ENCODE data around the gene PLA2G6. TPM values are rescaled to one million over a fixed set of nuclear protein-coding genes. Genes with fewer than 3 reads are reported as not detected.

The PLA2G6 gene
- total RNA-seq, 1 experiment from 2014 or later = 36.0 TPM

DNA sequence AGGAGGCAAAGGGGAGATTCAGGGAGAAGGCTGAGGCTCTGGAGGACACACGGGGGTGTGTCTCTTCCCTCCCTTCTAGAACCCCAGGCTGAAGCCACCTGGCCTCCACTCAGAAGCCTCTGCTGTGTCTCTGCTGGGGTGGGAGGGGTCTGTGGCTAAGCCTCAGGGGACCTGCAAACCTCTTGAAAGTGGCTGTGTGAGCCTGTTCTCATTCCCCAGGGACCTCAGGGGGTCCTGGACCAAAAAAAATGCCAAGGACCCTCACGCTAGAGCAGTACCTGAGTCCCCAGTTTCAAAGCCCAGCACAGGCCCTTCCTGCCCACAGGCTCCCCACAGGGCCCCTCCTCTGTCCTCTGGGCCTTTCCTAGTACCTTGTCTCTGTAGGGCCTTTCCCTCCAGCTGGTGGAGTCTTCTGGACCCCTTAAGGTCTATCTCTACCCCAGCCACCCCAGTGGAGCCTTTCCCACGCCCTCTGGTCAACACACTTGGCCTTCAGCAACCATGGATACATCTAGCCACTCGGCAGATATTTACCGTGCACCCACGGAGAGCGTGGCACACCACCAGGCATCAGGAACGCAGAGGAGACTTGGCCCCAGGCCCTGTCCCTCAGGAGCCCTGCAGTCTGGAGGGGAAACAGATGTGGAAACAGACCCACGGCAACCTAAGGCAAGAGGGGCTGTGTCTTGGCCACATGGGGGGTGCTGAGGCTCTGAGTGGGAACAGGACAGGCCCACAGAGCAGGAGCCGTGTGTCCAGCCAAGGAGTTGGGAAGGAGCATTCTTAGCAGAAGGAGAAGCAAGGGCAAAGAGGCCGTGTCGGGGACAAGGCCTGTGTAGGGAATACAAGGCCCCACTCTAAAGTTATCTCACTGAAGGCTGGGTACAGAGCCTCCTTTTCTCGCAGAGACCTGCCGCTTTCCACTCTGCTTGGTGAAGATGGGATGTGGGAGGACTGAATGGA is 18.5 kb downstream of the PLA2G6 start:
- Histone ChIP-seq H3K9me3 (ENCODE audit: control insufficient read depth in 1 of 2, insufficient read depth in 1 of 2, low read depth in 1 of 2, low read length in 2 of 2) (no peaks in the 10 kb centered on the region), H4K20me1 (ENCODE audit: insufficient read depth) (no peaks in the 10 kb centered on the region), H3K4me3 (replicated peaks in 1 of 2; ENCODE audit: low read depth in 1 of 2, low read length in 2 of 2) (no peak overlapping the region), H3K79me2 (ENCODE audit: insufficient read depth, low read length) (no peaks in the 10 kb centered on the region), H3K27ac (ENCODE audit: low read depth, low read length) (no peak overlapping the region), H3K4me1 (ENCODE audit: control insufficient read depth in 1 of 2, insufficient read depth in 2 of 2, low read length in 2 of 2) (peaks cover 17 to 18% of the 10 kb centered on the region in 2 experiments), H3K27me3 (ENCODE audit: insufficient read depth, low read length) (no peaks in the 10 kb centered on the region), H2AFZ (ENCODE audit: low read depth, low read length, poor library complexity, severe bottlenecking) (no peak overlapping the region), H3K9ac (ENCODE audit: low read length) (no peak overlapping the region), H3K36me3 (ENCODE audit: control insufficient read depth in 1 of 2, insufficient read depth in 2 of 2, low read length in 2 of 2) (no peaks in the 10 kb centered on the region; a peak in 1 of 4 replicates), H3K4me2 (ENCODE audit: low read length) (no peak overlapping the region), H3K9me2 (ENCODE audit: insufficient read depth) (no peaks in the 10 kb centered on the region)
- ChIA-PET POLR2A (no interaction called here), RAD21 (ENCODE audit: low non-redundant PET in 1 of 2, low total read pairs in 2 of 2, uncharacterized antibody in 2 of 2, unreplicated experiment in 2 of 2) (no interaction called here), CTCF (interaction anchor here (0.5 kb wide), 1 partner anchor 571 kb away, joined by 3 read pairs; no protein-coding TSS in a partner anchor)
- intact Hi-C loops (cut with micrococcal nuclease) = no loop called here
- BruUV-seq (replicated peaks) = no TSS peak
- DNase-seq (ENCODE audit: low read depth, low spot score) (no peak), ATAC-seq (no peak)
- TF ChIP-seq, protein P1, sequence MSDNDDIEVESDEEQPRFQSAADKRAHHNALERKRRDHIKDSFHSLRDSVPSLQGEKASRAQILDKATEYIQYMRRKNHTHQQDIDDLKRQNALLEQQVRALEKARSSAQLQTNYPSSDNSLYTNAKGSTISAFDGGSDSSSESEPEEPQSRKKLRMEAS (IDR thresholded peaks at IDR 0.05) = no peak

DNA sequence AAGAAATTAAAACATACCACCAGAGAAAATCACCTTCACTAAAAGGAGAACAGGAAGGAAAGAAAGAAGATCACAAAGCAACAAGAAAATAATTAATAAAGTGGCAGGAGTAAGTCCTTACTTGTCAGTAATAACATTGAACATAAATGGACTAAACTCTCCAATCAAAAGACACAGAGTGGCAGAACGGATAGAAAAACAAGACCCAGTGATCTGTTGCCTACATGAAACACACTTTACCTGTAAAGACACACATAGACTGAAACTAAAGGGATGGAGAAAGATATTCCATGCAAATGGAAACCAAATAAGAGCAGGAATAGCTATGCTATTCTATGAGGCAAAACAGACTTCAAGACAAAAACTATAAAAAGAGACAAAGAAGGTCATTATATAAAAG is 25.9 kb downstream of the PLA2G6 start:
- Histone ChIP-seq H3K9ac (ENCODE audit: low read length) (no peak overlapping the region), H3K36me3 (ENCODE audit: control insufficient read depth in 1 of 2, insufficient read depth in 2 of 2, low read length in 2 of 2) (no peaks in the 10 kb centered on the region), H3K4me2 (ENCODE audit: low read length) (no peak overlapping the region), H3K27ac (ENCODE audit: low read depth, low read length) (no peak overlapping the region), H2AFZ (ENCODE audit: low read depth, low read length, poor library complexity, severe bottlenecking) (no peak overlapping the region), H3K9me2 (ENCODE audit: insufficient read depth) (no peaks in the 10 kb centered on the region), H3K27me3 (ENCODE audit: insufficient read depth, low read length) (no peaks in the 10 kb centered on the region), H3K4me1 (ENCODE audit: control insufficient read depth in 1 of 2, insufficient read depth in 2 of 2, low read length in 2 of 2) (no peaks in the 10 kb centered on the region), H3K79me2 (ENCODE audit: insufficient read depth, low read length) (no peaks in the 10 kb centered on the region), H3K4me3 (replicated peaks in 1 of 2; ENCODE audit: low read depth in 1 of 2, low read length in 2 of 2) (no peak overlapping the region), H4K20me1 (ENCODE audit: insufficient read depth) (no peaks in the 10 kb centered on the region), H3K9me3 (ENCODE audit: control insufficient read depth in 1 of 2, insufficient read depth in 1 of 2, low read depth in 1 of 2, low read length in 2 of 2) (no peaks in the 10 kb centered on the region)
- no peak for ATAC-seq
- CTCF ChIA-PET = no interaction called here
- no TSS peak for BruUV-seq (replicated peaks)
- no peak for TF ChIP-seq ELF1 (IDR thresholded peaks at IDR 0.05; ENCODE audit: borderline replicate concordance, low read depth)
- no peak for TF ChIP-seq SIN3A (IDR thresholded peaks at IDR 0.05; ENCODE audit: low read depth)
- TF ChIP-seq JUND (IDR thresholded peaks at IDR 0.05) = no peak
- TF ChIP-seq, protein P2, sequence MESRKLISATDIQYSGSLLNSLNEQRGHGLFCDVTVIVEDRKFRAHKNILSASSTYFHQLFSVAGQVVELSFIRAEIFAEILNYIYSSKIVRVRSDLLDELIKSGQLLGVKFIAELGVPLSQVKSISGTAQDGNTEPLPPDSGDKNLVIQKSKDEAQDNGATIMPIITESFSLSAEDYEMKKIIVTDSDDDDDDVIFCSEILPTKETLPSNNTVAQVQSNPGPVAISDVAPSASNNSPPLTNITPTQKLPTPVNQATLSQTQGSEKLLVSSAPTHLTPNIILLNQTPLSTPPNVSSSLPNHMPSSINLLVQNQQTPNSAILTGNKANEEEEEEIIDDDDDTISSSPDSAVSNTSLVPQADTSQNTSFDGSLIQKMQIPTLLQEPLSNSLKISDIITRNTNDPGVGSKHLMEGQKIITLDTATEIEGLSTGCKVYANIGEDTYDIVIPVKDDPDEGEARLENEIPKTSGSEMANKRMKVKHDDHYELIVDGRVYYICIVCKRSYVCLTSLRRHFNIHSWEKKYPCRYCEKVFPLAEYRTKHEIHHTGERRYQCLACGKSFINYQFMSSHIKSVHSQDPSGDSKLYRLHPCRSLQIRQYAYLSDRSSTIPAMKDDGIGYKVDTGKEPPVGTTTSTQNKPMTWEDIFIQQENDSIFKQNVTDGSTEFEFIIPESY (IDR thresholded peaks at IDR 0.05; ENCODE audit: extremely low read depth, insufficient replicate concordance, low read length) = no peak
- TF ChIP-seq FOSL1 (IDR thresholded peaks at IDR 0.05; ENCODE audit: low read depth) = no peak
- no peak for TF ChIP-seq TCF7L2 (IDR thresholded peaks at IDR 0.05; ENCODE audit: borderline replicate concordance, extremely low read depth, insufficient read depth, insufficient read length)
- TF ChIP-seq CEBPB (IDR thresholded peaks at IDR 0.05; ENCODE audit: low read depth) = no peak
- no peak for TF ChIP-seq RAD21 (IDR thresholded peaks at IDR 0.05; ENCODE audit: low read depth)
- TF ChIP-seq YY1 (IDR thresholded peaks at IDR 0.05; ENCODE audit: extremely low read depth, insufficient replicate concordance, low read depth, low read length) = no peak
- no peak for TF ChIP-seq EGR1 (IDR thresholded peaks at IDR 0.05; ENCODE audit: low read depth)
- no peak for TF ChIP-seq SRF (IDR thresholded peaks at IDR 0.05; ENCODE audit: low read depth)
- TF ChIP-seq, protein P1 (IDR thresholded peaks at IDR 0.05) = no peak
- TF ChIP-seq, protein P3, sequence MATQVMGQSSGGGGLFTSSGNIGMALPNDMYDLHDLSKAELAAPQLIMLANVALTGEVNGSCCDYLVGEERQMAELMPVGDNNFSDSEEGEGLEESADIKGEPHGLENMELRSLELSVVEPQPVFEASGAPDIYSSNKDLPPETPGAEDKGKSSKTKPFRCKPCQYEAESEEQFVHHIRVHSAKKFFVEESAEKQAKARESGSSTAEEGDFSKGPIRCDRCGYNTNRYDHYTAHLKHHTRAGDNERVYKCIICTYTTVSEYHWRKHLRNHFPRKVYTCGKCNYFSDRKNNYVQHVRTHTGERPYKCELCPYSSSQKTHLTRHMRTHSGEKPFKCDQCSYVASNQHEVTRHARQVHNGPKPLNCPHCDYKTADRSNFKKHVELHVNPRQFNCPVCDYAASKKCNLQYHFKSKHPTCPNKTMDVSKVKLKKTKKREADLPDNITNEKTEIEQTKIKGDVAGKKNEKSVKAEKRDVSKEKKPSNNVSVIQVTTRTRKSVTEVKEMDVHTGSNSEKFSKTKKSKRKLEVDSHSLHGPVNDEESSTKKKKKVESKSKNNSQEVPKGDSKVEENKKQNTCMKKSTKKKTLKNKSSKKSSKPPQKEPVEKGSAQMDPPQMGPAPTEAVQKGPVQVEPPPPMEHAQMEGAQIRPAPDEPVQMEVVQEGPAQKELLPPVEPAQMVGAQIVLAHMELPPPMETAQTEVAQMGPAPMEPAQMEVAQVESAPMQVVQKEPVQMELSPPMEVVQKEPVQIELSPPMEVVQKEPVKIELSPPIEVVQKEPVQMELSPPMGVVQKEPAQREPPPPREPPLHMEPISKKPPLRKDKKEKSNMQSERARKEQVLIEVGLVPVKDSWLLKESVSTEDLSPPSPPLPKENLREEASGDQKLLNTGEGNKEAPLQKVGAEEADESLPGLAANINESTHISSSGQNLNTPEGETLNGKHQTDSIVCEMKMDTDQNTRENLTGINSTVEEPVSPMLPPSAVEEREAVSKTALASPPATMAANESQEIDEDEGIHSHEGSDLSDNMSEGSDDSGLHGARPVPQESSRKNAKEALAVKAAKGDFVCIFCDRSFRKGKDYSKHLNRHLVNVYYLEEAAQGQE (IDR thresholded peaks at IDR 0.05; ENCODE audit: low read depth) = no peak
- intact Hi-C loops (cut with micrococcal nuclease) = no loop called here
- POLR2A ChIA-PET = no interaction called here
- RAD21 ChIA-PET (ENCODE audit: low non-redundant PET in 1 of 2, low total read pairs in 2 of 2, uncharacterized antibody in 2 of 2, unreplicated experiment in 2 of 2) = no interaction called here
- DNase-seq (ENCODE audit: low read depth, low spot score) = no peak
